Measurements from ENCODE around the gene CNPY1.

The CNPY1 gene

GRCh38 chr7:155517452-155517851, 28.9 kb downstream of the CNPY1 start:
- H3K4me3 ChIP-seq (replicated peaks in 1 of 2; ENCODE audit: low read depth in 2 of 2, low read length in 2 of 2): no peak overlapping the region
- DNase-seq (ENCODE audit: low read depth in 2 of 2): no peak
- no peak for TF ChIP-seq CTCF (IDR thresholded peaks at IDR 0.05; ENCODE audit: low read depth, low read length)

- no peak overlapping the region for H3K4me3 ChIP-seq (replicated peaks in 1 of 2; ENCODE audit: low read depth in 2 of 2, low read length in 2 of 2)
- DNase-seq (ENCODE audit: low read depth in 2 of 2): no peak
- no peak for TF ChIP-seq CTCF (IDR thresholded peaks at IDR 0.05; ENCODE audit: low read depth, low read length)
Measured at GRCh38 chr7:155516466-155516865, 29.9 kb downstream of the CNPY1 start.

- no peak for TF ChIP-seq CTCF (IDR thresholded peaks at IDR 0.05; ENCODE audit: low read depth, low read length)
- DNase-seq (ENCODE audit: low read depth in 2 of 2): no peak
- H3K4me3 ChIP-seq (replicated peaks in 1 of 2; ENCODE audit: low read depth in 2 of 2, low read length in 2 of 2): no peak overlapping the region
Measured at GRCh38 chr7:155515318-155515717, 31.0 kb downstream of the CNPY1 start.

GRCh38 chr7:155514296-155514695, 32.1 kb downstream of the CNPY1 start:
- TF ChIP-seq CTCF (IDR thresholded peaks at IDR 0.05; ENCODE audit: low read depth, low read length): no peak
- H3K4me3 ChIP-seq (replicated peaks in 1 of 2; ENCODE audit: low read depth in 2 of 2, low read length in 2 of 2): no peak overlapping the region
- no peak for DNase-seq (ENCODE audit: low read depth in 2 of 2)

GRCh38 chr7:155513543-155514285, 32.6 kb downstream of the CNPY1 start:
- no peak for DNase-seq (ENCODE audit: low read depth in 2 of 2)
- H3K4me3 ChIP-seq (replicated peaks in 1 of 2; ENCODE audit: low read depth in 2 of 2, low read length in 2 of 2): no peak overlapping the region
- no peak for TF ChIP-seq CTCF (IDR thresholded peaks at IDR 0.05; ENCODE audit: low read depth, low read length)

GRCh38 chr7:155512246-155512887, 34.0 kb downstream of the CNPY1 start:
- DNase-seq (ENCODE audit: low read depth in 2 of 2): no peak
- no peak overlapping the region for H3K4me3 ChIP-seq (replicated peaks in 1 of 2; ENCODE audit: low read depth in 2 of 2, low read length in 2 of 2)
- no peak for TF ChIP-seq CTCF (IDR thresholded peaks at IDR 0.05; ENCODE audit: low read depth, low read length)
